Lung microvascular endothelial cell (primary cell): ENCODE results near the gene NFX1. TPM values are rescaled to one million over a fixed set of nuclear protein-coding genes. Genes with fewer than 3 reads are reported as not detected.
"Not testable (repeated sequence)": the region's sequence is repeated elsewhere in the genome, so short reads cannot be mapped to it uniquely, and the experiment has no call there.

Experiments used
- DNase-seq, 2 donors: peaks; one replicate each; pipeline versions ENCODE4 v3.0.0 to v3.0.0-alpha.2; 2010; ENCODE audit warnings: low read depth in 2 of 2
- total RNA-seq: library from RNA; depleted of rRNA; stranded (reverse); fragments of >200 nt; gene quantifications from 2 replicates; pipeline ENCODE4 v1.2.1, GENCODE V29; 2014

The NFX1 gene
- total RNA-seq, 1 donor from 2014 or later: 12.3 TPM

DNA sequence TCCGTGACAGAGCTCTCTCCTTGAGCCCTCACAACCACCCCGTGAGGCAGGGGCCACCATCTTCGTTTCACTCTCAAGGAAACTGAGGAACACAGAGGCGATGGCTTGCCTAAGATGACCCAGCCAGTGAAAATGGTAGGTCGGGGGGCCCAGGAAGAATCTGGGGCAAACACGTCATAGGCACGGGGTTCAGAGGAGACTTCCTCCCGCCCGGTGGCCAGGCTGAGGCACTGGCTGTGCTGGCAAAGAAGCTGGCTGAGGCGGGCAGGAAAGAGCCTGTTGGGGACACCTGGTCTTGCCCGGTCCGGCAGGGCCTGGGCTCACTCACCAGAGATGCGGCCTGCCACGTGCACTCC lies 96.3 kb downstream of the NFX1 start:
- DNase-seq: not testable (repeated sequence)

DNA sequence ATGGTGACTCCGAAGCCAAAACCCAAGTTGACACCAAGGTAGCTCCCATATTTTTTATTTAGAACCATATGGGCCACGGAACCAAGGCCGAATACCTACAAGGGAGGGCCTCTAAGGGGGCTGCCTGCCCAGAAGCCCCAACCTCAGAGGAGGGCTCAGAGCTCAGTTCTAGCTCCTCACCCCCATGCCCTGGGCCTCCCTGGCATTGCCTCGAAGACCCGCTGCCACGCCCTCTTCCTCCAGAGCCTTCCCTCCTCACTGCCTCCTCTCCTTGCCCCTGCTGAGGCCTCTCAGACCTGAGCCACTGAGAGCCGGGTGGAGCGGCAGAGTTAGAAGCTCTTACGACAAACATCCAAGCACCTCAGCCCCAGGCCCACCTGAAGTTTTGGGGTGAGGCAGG lies 96.7 kb downstream of the NFX1 start:
- DNase-seq: not testable (repeated sequence)

DNA sequence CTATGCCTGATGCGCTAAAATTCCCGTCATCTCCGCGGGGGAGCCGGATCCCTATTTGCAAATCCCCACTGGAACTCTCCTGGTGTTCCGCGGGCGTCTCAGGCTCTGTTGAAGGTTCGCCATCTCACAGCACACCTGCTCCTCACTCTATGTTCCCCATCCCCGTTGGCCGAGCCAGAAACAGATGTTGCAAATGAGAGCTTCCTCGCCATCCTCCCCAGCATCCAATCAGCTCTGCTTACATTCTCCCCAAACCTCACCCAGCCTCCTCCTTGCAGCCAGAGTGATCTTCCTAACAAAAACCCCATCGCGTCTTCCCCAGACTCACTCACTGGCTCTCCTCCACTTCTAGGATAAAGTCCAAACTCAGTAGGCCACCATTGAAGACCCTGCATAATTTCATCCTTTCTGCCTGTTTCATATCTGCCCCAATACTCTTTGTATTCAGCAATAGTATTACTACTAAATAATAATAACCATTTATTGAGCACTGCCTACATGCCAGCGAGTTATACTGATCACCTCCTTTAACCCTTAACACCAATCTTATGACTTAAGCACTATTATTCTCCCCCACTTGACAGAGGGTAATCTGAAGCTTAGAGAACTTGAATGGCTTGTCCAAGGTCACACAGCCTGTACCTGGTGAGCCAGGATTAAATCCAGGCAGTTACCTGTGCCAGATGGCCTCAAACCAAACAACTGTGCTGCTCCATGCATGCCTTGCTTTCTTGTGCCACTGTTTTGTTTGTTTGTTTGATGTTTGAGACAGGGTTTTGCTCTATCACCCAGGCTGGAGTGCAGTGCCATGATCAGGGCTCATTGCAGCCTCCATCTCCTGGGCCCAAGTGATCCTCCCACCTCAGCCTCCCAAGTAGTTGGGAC lies 98.0 kb downstream of the NFX1 start:
- DNase-seq: no peak

DNA sequence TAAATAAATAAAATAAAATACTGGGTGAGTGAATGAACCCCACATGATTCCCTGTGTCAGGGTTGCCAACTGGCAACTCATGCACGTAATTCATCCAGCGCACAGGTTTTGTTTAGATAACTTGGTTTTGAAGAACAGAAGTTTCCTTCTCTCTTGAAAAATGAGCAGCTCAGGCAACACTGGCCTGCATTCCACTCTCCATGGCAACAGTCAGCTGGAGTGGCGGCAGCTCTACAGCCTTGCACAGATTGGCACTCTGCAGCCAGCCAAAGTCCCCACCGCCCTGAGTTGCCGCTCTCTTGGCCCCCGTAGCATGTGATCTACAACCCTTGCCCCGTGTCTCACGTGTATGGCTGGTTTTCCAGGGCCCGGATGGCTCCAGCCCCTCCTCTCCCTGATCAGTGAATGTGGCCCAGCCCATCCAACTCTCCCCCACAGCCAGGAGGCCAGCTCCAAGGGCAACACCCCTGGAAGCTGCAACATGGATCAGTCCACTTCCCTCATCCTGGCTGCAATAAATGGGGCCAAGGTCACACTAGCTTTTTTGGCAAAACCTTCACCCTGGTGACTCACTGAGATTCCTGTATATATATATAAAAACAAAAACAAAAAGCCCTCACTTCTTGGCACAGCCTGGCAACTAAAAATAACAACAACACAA lies 100.9 kb downstream of the NFX1 start:
- DNase-seq: peak; percentile 96 to 98

DNA sequence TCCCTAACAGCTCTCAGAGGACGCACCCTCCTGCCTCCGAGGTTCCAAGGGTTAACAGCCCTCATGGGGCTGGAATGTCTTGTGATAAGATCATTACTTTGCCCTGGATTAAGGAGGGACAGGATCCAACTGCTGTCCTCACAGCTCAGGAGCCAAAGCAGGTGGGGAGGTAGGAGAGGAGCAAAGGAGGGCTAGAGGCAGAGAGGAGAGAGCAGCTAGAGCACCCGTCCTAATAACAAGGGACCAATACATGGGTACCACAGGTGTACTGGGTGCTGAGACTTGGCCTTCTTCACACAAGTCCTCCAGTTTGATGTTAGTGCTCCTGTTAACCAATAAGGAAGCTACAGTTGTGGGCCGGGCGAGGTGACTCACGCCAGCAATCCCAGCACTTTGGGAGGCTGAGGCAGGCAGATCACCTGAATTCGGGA lies 102.3 kb downstream of the NFX1 start:
- not testable (repeated sequence) for DNase-seq

DNA sequence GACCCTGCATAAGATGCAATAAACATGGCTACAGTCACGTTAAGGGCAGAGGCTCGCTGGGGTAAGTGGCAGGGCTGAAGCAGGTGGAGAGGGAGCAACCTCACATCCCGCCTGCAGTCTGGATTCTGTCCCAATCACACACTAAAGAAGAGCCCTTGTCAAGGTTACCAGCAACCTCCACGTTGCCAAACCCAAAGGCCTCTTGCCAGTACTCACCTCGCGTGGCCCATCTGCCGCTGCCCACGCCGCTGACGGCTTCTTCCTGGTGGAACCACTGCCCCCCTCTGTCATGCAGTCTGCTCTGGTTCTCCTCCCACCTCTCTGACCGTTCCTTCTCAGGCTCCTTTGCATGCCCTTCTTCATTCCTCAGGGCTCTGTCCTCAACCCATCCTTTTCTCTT lies 103.3 kb downstream of the NFX1 start:
- DNase-seq: no peak

DNA sequence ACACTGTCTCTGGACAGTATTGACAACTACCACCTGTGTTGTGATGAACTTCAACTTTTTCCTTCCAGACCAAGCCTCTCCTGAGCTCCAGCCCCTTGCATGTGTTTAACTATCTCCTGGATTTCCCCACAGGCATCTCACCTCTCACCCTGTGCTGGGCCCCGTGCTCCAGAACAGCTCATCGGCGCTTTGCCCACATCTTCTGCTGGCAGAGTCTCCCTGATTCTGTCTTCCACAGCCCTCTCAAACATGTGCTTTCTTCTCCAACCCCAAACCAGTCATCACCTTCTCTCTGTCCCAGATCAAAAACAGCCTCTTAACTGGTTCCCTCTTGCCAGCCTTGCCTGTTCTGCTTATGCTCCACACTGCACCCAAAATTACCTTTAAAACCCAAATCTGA lies 103.7 kb downstream of the NFX1 start:
- not testable (repeated sequence) for DNase-seq

DNA sequence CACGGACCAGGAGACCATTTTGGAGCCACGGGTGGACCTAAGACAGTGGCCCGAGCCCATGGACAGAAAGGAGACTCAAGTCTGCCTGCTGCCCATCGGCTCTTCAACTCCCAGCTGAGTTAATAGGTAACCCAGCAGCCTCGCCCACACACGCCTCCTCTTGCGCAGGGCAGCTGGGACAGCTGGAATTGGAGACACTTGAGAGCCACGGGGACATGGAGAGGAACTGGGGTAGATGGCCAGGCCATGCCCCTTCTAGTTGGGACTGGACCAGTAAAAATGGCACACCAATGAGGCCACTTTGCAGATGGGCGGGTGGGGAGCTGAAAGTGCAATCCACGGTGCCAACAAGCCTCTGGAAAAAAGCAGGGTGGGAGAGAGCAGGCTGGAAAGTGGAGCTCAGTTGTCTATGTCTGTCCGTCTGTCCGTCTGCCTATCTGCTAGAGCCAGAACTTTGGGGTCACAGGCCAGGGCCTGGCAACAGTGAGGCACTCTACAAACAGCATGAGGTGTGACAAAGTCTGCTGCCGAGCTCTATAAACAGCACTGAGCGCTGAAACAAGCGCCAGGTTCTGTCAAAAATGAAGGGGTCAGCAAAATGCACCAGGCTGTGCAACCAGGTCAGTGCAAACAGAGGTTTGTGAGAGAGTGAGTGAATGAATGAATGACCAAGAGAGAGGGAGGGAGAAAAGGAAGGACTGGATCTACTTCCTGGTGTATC lies 105.0 kb downstream of the NFX1 start:
- DNase-seq: not testable (repeated sequence)

DNA sequence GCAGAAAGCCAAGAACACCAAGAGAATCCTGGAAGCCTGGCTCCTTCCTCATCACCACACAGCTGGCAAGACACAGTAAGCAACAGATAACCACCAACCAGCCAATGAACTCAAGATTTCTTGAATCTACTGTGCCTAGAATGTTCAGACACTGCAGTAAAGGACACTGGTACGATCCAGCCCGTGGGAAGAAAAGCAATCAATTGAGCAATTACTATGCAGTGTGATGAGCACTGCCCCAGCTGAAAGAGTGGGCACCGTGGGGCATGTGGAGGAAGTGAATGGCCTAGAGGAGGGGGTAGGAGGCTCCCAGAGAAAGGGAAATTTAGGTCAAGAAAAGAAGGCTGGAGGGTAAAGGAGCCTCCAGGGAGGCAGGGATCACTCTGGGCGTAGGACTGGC lies 107.5 kb downstream of the NFX1 start:
- DNase-seq: not testable (repeated sequence)

DNA sequence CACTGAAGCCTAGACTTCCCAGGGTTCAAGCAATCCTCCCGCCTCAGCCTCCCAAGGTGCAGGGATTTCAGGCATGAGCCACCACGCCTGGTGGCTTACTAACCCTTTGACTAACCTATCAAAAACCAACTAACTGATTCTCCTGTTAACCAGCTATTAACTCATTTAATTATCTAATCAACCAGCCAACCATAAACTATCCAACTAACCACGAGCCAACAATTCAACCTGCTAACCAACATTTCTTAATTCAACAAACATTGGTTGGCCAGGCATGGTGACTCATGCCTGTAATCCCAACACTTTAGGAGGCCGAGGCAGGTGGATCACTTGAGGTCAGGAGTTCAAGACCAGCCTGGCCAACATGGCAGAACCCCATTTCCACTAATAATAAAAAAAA lies 108.7 kb downstream of the NFX1 start:
- DNase-seq: not testable (repeated sequence)

DNA sequence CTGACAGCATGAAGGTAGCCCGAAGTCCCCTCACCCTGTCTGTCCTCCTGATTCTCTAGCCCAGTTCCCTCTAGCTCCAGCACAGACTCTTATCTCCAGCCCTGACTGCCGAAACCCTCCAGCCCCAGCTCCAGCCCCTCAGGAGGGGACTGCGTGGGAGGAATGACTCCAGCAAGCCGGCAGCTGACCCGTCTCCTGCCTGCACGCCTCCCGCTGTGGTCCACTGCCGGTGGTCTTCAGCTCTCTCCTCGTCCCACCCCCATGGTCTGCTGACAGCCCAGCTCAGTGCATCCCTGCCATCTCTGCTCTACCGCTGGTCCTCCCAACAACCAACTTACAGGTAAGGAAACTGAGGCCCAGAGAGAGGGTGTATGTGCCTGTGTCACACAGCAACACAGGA lies 111.5 kb downstream of the NFX1 start:
- DNase-seq: not testable (repeated sequence)

DNA sequence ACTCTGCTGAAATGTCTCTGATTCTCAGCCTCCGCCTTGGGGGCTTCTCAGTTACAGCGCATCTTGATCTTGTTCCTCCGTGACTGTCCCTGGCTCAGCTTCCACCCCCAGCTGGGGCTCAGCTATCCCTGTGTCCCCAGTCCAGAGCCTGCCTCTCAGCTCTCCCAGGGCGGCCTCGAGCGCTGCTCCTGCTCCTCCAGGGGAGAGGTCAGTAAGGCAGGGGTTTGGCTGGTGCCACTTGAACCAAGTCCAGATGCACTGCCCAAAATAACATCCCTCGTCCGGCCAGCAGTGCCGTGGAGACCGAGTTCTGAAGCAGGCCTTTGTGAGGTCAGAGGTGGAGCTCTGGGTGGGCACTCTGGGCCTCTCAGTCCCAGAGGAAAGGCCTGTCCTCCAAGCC lies 112.1 kb downstream of the NFX1 start, which contains the start of gene AQP7:
AQP7 (minus strand) TSS at position 198 of the 400 bp plus-strand sequence. CDS start 1,306 bp downstream, outside the sequence.
- DNase-seq: not testable (repeated sequence)

DNA sequence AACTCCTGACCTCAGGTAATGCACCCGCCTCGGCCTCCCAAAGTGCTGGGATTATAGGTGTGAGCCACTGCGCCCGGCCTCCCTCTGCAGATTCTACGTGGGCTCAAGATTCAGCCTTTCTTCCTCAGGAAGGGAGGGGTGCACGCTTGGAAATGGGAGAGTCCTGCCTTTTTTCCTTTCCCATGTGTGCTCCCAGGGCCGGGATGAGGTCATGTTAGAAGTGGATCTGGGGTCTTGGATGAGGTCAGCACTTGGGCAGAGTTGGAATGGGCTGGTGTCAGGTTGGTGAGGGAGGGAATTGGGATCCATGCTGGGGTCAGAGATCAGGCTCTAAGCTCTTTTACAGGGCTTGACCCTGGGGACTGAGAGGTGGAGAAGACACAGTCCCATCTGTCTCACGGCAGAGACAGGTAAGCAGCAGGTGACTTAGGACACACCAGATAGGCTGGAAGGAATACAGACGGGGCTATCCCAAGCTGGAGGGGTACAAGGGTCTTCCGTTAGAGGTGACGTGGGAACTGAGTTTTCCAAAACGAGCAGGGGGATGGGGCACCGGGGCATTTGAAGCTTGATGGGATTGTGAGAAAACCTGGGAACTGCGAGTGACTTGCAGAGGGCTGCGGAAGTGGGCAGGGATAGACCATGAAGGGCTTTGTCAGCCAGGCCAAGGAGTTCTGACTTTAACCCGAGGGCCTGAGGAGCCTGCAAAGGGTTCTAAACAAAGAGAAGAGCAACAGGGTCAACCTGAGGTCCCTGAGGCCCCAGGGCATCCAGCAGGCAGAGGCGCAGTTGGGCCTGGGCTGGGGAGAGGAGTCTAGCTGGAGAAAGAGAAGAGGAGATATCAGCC lies 113.8 kb downstream of the NFX1 start:
- no peak for DNase-seq

DNA sequence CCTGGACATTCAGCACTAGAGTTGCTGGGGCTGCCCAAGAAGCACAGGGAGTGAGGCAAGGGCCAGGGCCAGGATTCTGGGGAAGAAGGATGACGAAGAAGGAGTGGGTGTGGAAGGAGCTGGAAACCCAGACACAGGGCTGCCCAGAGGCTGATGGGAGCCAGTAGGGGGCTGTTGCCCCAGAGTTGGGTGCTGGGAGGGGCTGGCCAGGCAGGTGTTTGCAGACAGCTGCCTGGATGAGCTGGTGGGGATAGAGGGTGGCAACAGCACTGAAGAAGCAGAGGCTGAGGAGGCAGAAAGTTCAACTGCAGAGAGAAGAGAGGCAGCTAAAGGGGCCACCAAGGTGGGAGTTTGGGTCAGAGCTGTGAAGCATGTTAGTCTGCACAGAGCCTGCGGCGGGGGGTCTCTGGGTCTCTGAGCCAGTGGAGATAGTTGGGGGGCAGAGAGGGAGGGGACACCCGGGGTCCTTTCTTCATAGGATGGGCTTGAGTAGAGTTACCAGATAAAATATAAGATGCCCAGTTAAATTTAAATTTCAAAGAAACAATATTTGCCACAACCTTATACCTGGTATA lies 114.6 kb downstream of the NFX1 start:
- no peak for DNase-seq

DNA sequence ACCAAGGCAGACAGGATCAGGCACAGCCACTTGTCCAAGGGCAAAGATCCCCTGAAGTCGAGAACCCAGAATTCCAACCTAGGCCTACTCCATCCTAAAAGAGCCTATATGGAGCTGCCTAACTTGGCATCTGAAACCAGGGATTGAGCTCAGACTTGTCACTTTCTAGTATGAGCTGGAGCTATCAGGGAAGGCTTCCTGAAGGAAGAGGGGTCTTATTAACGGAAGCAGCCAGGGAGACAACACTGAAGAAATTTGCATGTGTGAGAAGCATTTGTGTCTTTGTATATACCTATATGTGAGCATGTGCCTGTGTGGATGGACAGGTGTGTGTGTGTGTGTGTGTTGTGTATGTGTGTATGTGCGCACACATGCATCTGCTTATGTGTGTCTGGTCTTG lies 116.7 kb downstream of the NFX1 start:
- DNase-seq: no peak

DNA sequence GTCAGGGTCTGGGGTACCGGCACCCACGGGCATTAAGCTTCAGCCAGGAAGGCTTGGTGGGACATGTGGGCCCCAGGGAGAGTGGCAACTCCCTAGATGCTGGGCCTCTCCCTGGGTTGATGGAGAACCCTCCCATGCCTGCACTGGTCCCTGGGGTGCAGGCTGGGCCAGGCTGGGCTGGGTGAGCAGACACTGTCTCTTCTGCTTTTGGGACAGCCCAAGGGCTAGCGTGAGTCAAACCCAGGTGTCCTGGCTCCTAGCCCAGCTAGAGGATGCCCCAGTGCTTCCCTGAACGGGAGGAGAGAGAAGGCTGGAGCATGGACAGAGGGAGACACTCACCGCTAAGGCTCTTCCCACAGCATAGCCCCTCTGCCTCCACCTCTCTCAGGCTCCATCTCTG lies 117.8 kb downstream of the NFX1 start:
- no peak for DNase-seq

DNA sequence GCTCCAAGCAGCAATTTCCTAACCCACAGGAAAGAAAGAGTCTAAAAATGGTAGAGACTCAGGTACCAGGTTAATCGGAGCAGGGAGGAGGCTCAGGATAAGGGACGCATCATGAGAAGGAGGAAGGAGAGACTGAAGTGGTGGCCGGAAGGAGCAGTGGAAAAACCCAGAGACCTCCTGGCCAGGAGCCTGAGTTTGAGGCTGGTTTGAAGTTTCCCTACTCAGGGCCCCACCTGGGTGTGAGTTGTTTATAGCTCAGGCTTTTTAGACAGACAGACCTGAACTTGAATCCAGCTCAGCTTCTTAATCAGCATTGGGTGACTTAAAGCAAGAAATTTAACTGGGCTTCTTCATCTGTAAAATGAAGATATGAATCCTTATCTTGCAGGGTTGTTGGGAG lies 124.0 kb downstream of the NFX1 start:
- DNase-seq: no peak

DNA sequence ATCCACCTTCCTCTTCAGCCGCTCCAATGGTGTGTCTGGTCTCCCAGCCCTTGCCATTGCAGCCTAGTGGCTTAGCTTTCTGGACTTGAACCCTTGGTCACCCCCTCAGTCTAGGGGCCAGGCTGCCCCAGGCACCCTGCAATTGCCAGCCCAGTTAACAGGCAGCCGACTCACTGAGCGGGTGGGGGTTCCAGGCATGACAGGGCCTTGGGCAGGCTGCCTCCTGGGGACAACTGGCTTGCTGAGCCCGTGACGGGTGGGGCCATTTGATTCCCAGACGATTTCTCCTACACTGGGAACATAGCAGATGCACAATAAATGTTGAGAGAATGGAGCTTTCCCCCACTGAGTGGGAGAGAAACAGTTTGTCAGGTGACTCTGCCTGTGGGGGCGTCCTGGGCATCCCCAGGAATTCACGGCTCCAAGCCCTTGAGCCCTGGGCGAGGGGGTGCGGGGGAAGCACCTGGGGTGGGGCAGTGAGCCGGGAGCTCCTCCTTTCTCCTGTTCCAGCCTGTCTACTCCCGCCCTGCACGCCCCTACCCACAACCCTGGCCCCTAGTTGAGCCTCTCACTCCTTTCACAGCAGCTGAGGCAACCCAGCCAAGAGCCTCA lies 124.7 kb downstream of the NFX1 start:
- DNase-seq: no peak

DNA sequence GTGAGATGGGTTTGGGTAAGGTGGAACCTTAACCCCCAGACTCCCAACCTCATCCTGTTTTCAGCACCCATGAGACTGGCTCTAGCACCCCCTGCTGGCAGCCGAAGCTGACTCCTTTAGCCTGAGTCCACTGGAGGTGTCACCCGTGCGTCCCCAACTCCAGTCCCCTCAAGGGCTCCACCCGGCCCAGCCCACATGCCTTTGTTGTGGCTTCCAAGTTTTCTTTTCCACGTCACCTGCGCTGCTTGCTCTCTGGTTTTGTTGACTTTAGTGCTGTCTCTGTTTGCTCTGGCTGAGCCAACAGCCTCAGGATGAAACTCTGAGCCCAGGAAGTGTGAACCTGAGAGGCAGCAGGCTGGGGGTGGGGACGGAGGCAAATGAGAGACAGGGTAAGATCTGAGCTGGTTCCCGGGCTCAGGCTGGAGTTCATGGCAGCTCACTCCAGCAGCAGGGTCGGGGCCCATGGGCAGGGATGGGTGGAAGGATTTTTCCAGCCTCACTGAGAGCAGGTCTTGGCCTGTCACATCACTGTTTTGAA lies 125.3 kb downstream of the NFX1 start:
- DNase-seq: peak; percentile 56 to 71

DNA sequence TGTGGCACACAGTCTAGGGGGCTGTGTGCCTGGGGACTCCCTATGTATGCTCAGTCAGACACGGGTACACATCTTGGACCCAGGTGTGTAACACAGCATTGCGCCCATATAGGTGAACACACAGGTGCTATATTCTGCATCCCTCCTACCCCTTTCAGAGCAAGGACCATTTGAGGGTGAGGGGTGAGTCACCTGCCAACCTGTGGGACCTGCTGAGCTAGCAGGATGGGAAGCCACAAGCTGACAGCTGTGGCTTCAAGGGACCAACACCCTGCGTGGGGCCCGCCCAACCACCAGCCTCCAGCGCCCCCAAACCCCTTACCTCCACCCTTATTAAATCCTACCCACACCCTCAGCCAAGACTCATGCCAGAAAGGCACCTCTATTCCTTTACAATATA lies 126.7 kb downstream of the NFX1 start:
- DNase-seq: no peak
